ENCODE measurements around the gene TSPAN1. TPM values are rescaled to one million over a fixed set of nuclear protein-coding genes. Genes with fewer than 3 reads are reported as not detected.

The TSPAN1 gene
- total RNA-seq, 3 donors from 2014 or later = 723 to 1,819 (median 1,586) TPM

DNA sequence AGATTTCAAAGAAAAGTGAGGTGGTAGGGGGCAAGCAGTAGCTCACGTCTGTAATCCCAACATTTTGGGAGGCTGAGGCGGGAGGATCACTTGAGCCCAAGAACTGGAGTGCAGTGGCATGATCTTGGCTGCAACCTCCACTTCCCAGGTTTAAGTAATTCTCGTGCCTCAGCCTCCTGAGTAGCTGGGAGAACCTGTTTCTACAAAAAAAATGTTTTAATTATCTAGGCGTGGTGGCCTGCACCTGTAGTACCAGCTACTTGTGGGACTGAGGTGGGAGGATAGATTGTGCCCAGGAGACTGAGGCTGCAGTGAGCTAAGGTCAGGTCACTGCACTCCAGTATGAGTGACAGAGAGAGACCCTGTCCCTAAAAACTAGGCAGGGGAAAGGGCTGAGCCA, 2.6 kb upstream of the TSPAN1 start:
- Histone ChIP-seq H3K9me3 (no peaks in the 10 kb centered on the region), H3K4me3 (no peak overlapping the region), H3K4me1 (ENCODE audit: low read depth) (peaks cover 3% of the 10 kb centered on the region), H3K36me3 (ENCODE audit: low read depth) (no peaks in the 10 kb centered on the region)
- DNase-seq (no peak), ATAC-seq (peak; percentile 42)
- TF ChIP-seq, protein P1, sequence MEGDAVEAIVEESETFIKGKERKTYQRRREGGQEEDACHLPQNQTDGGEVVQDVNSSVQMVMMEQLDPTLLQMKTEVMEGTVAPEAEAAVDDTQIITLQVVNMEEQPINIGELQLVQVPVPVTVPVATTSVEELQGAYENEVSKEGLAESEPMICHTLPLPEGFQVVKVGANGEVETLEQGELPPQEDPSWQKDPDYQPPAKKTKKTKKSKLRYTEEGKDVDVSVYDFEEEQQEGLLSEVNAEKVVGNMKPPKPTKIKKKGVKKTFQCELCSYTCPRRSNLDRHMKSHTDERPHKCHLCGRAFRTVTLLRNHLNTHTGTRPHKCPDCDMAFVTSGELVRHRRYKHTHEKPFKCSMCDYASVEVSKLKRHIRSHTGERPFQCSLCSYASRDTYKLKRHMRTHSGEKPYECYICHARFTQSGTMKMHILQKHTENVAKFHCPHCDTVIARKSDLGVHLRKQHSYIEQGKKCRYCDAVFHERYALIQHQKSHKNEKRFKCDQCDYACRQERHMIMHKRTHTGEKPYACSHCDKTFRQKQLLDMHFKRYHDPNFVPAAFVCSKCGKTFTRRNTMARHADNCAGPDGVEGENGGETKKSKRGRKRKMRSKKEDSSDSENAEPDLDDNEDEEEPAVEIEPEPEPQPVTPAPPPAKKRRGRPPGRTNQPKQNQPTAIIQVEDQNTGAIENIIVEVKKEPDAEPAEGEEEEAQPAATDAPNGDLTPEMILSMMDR (IDR thresholded peaks at IDR 0.05) = no peak
- intact Hi-C loops (cut with DNase I, micrococcal nuclease) = no loop called here

GRCh38 chr1:46173361-46173856, 1.5 kb upstream of the TSPAN1 start:
- H3K4me1 ChIP-seq (ENCODE audit: low read depth) = peaks cover 3% of the 10 kb centered on the region
- no peak overlapping the region for H3K4me3 ChIP-seq
- DNase-seq = no peak
- no peaks in the 10 kb centered on the region for H3K36me3 ChIP-seq (ENCODE audit: low read depth)
- no peaks in the 10 kb centered on the region for H3K9me3 ChIP-seq
- ATAC-seq = no peak
- intact Hi-C loops (cut with DNase I, micrococcal nuclease) = no loop called here
- TF ChIP-seq, protein P1 (IDR thresholded peaks at IDR 0.05) = no peak

GRCh38 chr1:46175243-46175642, 356 bp downstream of the TSPAN1 start:
- intact Hi-C loops (cut with DNase I, micrococcal nuclease) = no loop called here
- ATAC-seq = no peak
- Histone ChIP-seq H3K4me1 (ENCODE audit: low read depth) (peaks cover 3% of the 10 kb centered on the region), H3K9me3 (no peaks in the 10 kb centered on the region), H3K36me3 (ENCODE audit: low read depth) (no peaks in the 10 kb centered on the region), H3K4me3 (no peak overlapping the region)
- DNase-seq = no peak
- TF ChIP-seq, protein P1 (IDR thresholded peaks at IDR 0.05) = no peak

DNA sequence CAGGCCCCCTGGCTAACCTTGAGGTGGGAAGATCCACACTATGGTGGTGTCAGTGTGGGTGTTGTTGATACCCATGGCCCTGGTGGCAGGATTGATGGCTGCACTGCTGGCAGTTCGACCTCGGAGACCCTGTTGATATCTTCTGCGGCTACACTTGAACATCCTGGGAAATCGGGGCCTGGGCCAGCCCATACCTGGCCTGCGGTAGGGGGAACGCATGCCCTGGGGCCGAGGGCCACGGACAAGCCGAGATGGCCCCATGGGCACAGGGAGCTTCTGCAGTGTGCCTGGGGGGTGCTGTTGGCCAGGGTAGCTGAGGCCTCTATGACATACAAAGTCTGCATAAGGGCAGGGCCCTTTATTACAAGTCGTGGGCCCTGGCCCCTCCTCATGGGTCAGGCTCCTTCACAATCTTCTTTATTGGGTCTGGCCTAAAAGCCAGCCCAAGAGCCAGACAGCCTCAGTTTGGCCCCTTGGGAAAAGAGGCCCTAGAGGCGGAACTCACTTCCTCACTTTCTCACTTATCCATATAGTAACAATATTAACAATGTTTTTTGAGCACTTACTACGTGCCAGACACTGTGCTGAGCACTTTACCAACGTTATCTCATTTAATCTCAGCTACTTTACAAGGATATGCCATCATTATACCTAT, 1.5 kb downstream of the TSPAN1 start, which contains the start of gene P3R3URF:
TSS of gene P3R3URF (minus strand) at position 278 of the 655 bp plus-strand sequence. CDS start at position 261, 17 bp downstream.
- Histone ChIP-seq H3K4me3 (no peak within 1 kb of the TSS), H3K36me3 (ENCODE audit: low read depth) (no peaks in the 10 kb centered on the region), H3K9me3 (no peaks in the 10 kb centered on the region), H3K4me1 (ENCODE audit: low read depth) (peaks cover under 1% of the 10 kb centered on the region)
- DNase-seq = no peak
- intact Hi-C loops (cut with DNase I, micrococcal nuclease) = no loop called here
- TF ChIP-seq, protein P1 (IDR thresholded peaks at IDR 0.05) = no peak
- no peak for ATAC-seq

DNA sequence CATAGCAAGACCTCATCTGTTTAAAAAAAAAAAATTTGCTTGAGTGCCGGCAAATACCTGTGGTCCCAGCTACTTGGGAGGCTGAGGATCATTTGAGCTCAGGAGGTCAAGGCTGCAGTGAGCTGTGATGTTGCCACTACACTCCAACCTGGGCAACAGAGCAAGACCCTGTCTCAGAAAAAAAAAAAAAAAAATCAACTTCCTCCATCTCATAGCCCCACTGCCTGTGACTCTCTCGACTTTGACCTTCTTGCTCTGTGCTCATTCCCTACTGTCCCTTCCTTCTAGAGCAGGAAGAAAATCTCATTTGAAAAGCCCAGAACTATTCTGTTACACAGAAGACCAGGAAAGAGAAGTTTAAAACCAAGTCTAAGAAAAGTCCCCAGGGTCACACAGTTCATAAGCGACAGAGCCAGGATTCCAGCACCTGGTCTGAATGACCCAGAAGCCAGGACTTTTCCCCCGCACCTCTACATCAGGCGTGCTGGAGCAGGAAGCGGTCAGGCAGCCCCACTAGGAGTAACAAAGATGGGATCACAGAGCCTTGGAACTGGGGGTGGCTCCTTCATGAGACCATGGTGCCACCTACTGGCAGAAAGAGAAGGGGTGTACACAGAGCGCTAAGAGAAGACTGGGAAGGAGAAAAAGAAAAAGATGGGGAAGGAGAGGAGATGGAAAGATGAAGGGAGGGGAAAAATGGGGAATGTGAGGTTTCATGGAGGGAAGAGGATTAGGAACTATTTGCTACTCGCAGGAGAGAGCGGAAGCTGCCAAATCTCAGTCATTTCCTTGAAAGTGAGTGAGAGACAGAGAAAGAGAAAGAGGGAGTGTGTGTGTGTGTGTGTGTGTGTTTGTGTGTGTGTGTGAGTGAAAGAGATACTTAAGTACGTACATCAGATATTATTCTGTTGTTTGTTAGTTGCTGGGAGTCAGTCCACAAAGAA, 4.5 kb downstream of the TSPAN1 start:
- Histone ChIP-seq H3K9me3 (no peaks in the 10 kb centered on the region), H3K4me1 (ENCODE audit: low read depth) (peaks cover 7% of the 10 kb centered on the region), H3K36me3 (ENCODE audit: low read depth) (no peaks in the 10 kb centered on the region), H3K4me3 (no peak overlapping the region)
- intact Hi-C loops (cut with DNase I, micrococcal nuclease) = loop anchor here (2.0 to 5.0 kb wide), 2 partner anchors 142 to 143 kb away; no protein-coding TSS in a partner anchor
- TF ChIP-seq, protein P1 (IDR thresholded peaks at IDR 0.05) = peak; percentile 69
- ATAC-seq (peak; percentile 65), DNase-seq (peak in 2 of 3 donors; percentile 75 to 96)

All from mucosa of descending colon (tissue), 3 donors.